Nephron progenitor cell (in vitro differentiated cells): ENCODE results near the gene MYO18A.
"Not testable (repeated sequence)": the region's sequence is repeated elsewhere in the genome, so short reads cannot be mapped to it uniquely, and the experiment has no call there.

ENCODE experiments used
- DNase-seq: peaks from one replicate; pipeline ENCODE4 v3.0.0; 2021
- H3K27ac Mint-ChIP-seq: 2 replicates; pipeline ENCODE4 v1.8.0; 2021; ENCODE audit warnings: mild to moderate bottlenecking, moderate library complexity, mixed read lengths
- H3K27me3 Mint-ChIP-seq: 2 replicates; pipeline ENCODE4 v1.8.0; 2021; ENCODE audit warnings: mild to moderate bottlenecking, low read depth, mixed read lengths; ENCODE audit not compliant: poor library complexity
- H3K36me3 Mint-ChIP-seq: 2 replicates; pipeline ENCODE4 v1.8.0; 2021; ENCODE audit warnings: low read depth, mixed read lengths
- H3K4me1 Mint-ChIP-seq: 2 replicates; pipeline ENCODE4 v1.8.0; 2021; ENCODE audit warnings: mixed read lengths
- H3K4me3 Mint-ChIP-seq: 2 replicates; pipeline ENCODE4 v1.8.0; 2021; ENCODE audit warnings: mild to moderate bottlenecking, moderate library complexity, mixed read lengths
- H3K9me3 Mint-ChIP-seq: 2 replicates; pipeline ENCODE4 v1.8.0; 2021; ENCODE audit warnings: mild to moderate bottlenecking, moderate library complexity, mixed read lengths
- CTCF ChIP-seq: fragments of 200-600 bp; sonication (generic); IDR thresholded peaks from 2 replicates; pipeline ENCODE4 v1.5.0; 2021; ENCODE audit warnings: antibody characterized with exemption

Gene MYO18A

DNA sequence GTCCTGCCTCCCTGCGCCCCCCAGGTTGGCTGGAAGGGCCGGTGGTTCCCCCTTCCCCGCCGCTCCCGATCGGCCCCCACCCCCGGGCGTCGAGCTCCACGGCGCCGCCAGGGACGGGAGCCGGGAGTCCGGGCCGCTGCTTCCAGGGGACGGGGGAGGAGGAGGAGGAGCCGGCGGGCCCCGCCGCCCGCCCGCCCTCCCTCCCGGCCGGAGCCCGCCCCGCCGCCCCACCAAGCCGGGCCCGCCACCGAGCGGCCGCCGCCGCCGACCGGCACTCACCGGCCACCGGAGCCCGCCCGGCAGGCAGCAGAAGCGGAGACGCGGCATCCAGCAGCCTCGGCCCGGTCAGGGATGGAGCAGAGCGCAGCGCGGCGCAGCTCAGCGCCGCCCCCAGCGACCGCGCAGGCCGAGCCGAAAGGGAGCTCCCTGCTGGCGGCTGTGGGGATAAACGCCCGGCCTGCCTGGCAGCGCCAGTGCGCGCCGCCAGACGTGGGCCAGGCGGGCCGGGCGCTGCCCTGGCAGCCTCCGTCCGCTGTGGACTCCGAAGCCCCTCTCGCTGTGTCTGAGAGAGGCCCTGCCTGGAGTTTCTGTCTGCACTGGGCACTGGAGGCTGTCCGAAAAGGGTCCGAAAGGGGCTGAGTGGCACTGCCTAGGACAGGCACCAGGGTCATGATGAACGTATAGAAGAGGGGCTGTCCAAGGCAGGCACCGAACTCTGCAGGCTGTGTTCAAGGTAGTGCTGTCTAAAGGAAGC is at the start of gene MYO18A:
Gene MYO18A (minus strand): TSS at position 365 of the 754 bp plus-strand sequence. CDS start 13,458 bp downstream, outside the sequence.
- H3K4me3 Mint-ChIP-seq: peak within 1 kb of the TSS; percentile 83
- peaks cover 26% of the 10 kb centered on the region for H3K27me3 Mint-ChIP-seq
- peak; percentile 66 for TF ChIP-seq CTCF
- no peaks in the 10 kb centered on the region for H3K36me3 Mint-ChIP-seq
- peaks cover 15% of the 10 kb centered on the region for H3K9me3 Mint-ChIP-seq
- no peak within 1 kb of the TSS for H3K27ac Mint-ChIP-seq
- H3K4me1 Mint-ChIP-seq: peaks cover 40% of the 10 kb centered on the region
- peak; percentile 89 for DNase-seq

DNA sequence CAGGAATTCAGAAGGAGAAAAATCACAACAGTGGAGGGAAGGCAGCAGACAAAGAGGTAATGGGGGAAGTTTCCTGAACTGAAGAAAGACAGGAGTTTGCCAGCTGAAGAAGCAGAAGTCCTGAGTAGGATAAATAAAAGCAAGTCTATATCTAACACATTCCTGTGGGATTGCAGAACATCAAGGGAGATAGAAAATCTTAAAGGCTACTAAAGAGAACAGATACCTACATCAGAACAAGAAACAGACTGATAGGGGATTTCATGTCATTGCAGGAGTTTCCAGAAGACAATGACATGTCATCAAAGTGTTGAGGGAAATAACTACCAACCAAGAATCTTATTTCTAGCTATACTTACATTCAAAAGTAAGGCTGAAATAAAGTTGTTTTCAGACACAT is 45.2 kb upstream of the MYO18A start:
- Mint-ChIP-seq H3K36me3 (no peaks in the 10 kb centered on the region), H3K27ac (peak overlapping the region; percentile 2), H3K4me1 (no peaks in the 10 kb centered on the region), H3K4me3 (no peak overlapping the region), H3K9me3 (no peaks in the 10 kb centered on the region), H3K27me3 (peaks cover 17% of the 10 kb centered on the region)
- DNase-seq: no peak
- TF ChIP-seq CTCF: no peak

- peaks cover 13% of the 10 kb centered on the region for H3K27me3 Mint-ChIP-seq
- not testable (repeated sequence) for DNase-seq, H3K36me3 Mint-ChIP-seq, H3K9me3 Mint-ChIP-seq, H3K4me3 Mint-ChIP-seq, H3K4me1 Mint-ChIP-seq, H3K27ac Mint-ChIP-seq
These were observed 41.1 kb upstream of the MYO18A start for GRCh38 chr17:29221338-29221737.

DNA sequence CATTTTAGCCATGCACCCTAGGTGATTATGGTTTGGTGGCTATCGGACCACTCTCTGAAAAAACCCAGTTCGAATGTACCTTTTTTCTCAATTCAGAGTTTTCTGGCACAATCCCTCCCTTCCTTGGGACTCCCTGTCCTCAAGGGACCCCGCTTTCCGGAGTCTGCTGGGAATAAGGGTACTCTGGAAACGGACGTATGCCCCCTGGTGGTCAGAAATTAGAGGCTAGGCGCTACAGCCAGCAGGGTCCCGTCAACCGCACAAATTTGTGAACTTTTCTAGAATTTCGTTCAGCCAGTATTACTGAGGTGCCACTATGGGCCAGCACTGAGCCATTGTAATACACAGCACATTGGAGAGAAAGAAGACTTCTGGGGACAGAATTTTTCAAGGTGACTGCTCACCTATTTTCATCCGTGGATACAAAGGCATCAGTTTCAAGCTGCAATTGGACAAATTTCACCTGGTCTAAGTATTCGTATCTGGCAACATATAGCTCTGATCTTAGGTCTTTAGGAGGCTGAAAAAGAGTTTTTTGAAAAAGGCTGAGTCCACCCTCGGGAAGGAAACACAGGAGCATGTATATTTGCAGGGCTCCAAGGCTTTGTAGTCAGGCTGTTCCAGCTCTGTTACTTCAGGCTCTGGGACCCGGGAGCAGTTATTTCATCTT is 39.3 kb upstream of the MYO18A start:
- peak; percentile 97 for TF ChIP-seq CTCF
- Mint-ChIP-seq H3K4me3 (no peak overlapping the region), H3K36me3 (no peaks in the 10 kb centered on the region), H3K27me3 (peaks cover 4% of the 10 kb centered on the region), H3K27ac (no peak overlapping the region), H3K9me3 (no peaks in the 10 kb centered on the region), H3K4me1 (peaks cover 8% of the 10 kb centered on the region)
- DNase-seq: peak; percentile 88

GRCh38 chr17:29216856-29217255 is 36.7 kb upstream of the MYO18A start:
- Mint-ChIP-seq H3K4me3 (no peak overlapping the region), H3K36me3 (no peaks in the 10 kb centered on the region), H3K9me3 (no peaks in the 10 kb centered on the region), H3K27ac (no peak overlapping the region), H3K27me3 (peaks cover 4% of the 10 kb centered on the region), H3K4me1 (peaks cover 8% of the 10 kb centered on the region)
- no peak for DNase-seq
- no peak for TF ChIP-seq CTCF

DNA sequence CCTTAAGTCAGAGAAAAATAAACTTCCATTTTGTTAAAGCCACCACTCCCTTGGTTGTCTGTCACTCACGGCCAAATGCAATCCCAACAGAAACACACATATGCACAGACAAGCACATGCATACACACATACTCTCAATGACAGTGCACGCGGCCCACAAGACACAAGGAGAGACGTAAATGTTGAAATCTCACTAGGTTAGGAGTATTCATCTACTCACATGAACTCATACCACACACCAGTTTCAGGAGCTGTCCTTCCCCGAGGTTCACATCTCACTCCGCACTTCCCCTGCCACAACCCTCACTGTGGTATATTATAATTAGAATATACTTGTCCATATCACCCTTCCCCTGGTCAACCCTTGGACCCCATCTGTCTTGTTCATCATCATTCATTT is 36.0 kb upstream of the MYO18A start:
- H3K27me3 Mint-ChIP-seq: peaks cover 4% of the 10 kb centered on the region
- H3K4me1 Mint-ChIP-seq: peaks cover 8% of the 10 kb centered on the region
- TF ChIP-seq CTCF: no peak
- no peak overlapping the region for H3K27ac Mint-ChIP-seq
- no peak for DNase-seq
- no peak overlapping the region for H3K4me3 Mint-ChIP-seq
- no peaks in the 10 kb centered on the region for H3K9me3 Mint-ChIP-seq
- no peaks in the 10 kb centered on the region for H3K36me3 Mint-ChIP-seq
